IMR-90 (cell line): Measurements from ENCODE around the gene RNF215. TPM values are rescaled to one million over a fixed set of nuclear protein-coding genes. Genes with fewer than 3 reads are reported as not detected.

Experiments used
- ATAC-seq: fragments of 200-7000 bp; cut with Tn5 transposase; 2 replicates; pipeline ENCODE4 v1.9.1; 2020; ENCODE audit warnings: low read depth, mild to moderate bottlenecking, moderate library complexity
- BruUV-seq: library from RNA; stranded (reverse); fragments of 400-500 nt; replicated peaks from 2 replicates; lab custom pipeline; 2021; lab: Mats Ljungman, UMichigan
- CTCF ChIA-PET: fragments of 300-600 bp; formaldehyde crosslinking; extraction: SDS; loops from one replicate; lab custom pipeline; 2021; ENCODE audit warnings: antibody characterized with exemption; lab: Yijun Ruan, JAX
- POLR2A ChIA-PET: fragments of 300-600 bp; sonication (Branson Sonifier 250); formaldehyde crosslinking; loops from one replicate; lab custom pipeline; 2022; ENCODE audit warnings: antibody characterized with exemption; ENCODE audit not compliant: unreplicated experiment; lab: Charles Lee
- DNase-seq: peaks from one replicate; pipeline ENCODE4 v3.0.0; 2013
- H2AFZ ChIP-seq: replicated peaks from 2 replicates; pipeline ENCODE3; 2013; ENCODE audit warnings: low read length, mild to moderate bottlenecking; ENCODE audit not compliant: poor library complexity
- H2AK5ac ChIP-seq: 2 replicates; pipeline ENCODE4 v1.6.1; 2013; ENCODE audit warnings: low read depth, low read length, inconsistent platforms
- H2AK9ac ChIP-seq: replicated peaks from 2 replicates; pipeline ENCODE3; 2013; ENCODE audit warnings: mild to moderate bottlenecking, low read depth, low read length, moderate library complexity; ENCODE audit not compliant: poor library complexity
- H2BK120ac ChIP-seq: 2 replicates; pipeline ENCODE4 v1.6.1; 2013; ENCODE audit warnings: low read depth, low read length, inconsistent platforms
- H2BK15ac ChIP-seq: 3 replicates; pipeline ENCODE4 v1.6.1; 2013; ENCODE audit warnings: low read depth, low read length, inconsistent platforms
- H2BK20ac ChIP-seq: 2 replicates; pipeline ENCODE4 v1.6.1; 2013; ENCODE audit warnings: low read depth, mild to moderate bottlenecking, inconsistent platforms, low read length, moderate library complexity
- H2BK5ac ChIP-seq: 2 replicates; pipeline ENCODE4 v1.6.1; 2013; ENCODE audit warnings: mild to moderate bottlenecking, low read depth, low read length, inconsistent platforms; ENCODE audit not compliant: poor library complexity, severe bottlenecking
- H3K14ac ChIP-seq: replicated peaks from 2 replicates; pipeline ENCODE4 v1.6.1; 2013; ENCODE audit warnings: low read depth, low read length, inconsistent platforms
- H3K18ac ChIP-seq: 2 replicates; pipeline ENCODE4 v1.6.1; 2013; ENCODE audit warnings: low read depth, low read length, control low read depth
- H3K23ac ChIP-seq: 2 replicates; pipeline ENCODE4 v1.6.1; 2013; ENCODE audit warnings: low read depth, low read length, inconsistent platforms
- H3K27ac ChIP-seq: 2 replicates; pipeline ENCODE4 v1.5.1; 2013; ENCODE audit warnings: mild to moderate bottlenecking, control low read depth, low read length; ENCODE audit not compliant: insufficient read depth
- H3K27me3 ChIP-seq: 2 replicates; pipeline ENCODE4 v1.6.1; 2013; ENCODE audit warnings: low read length; ENCODE audit not compliant: control insufficient read depth, insufficient read depth
- H3K36me3 ChIP-seq: 2 replicates; pipeline ENCODE4 v1.6.1; 2013; ENCODE audit warnings: low read length, mixed read lengths; ENCODE audit not compliant: control insufficient read depth, insufficient read depth
- H3K4ac ChIP-seq: 2 replicates; pipeline ENCODE4 v1.6.1; 2013; ENCODE audit warnings: low read depth, low read length, inconsistent platforms
- H3K4me1 ChIP-seq: 2 replicates; pipeline ENCODE4 v1.6.1; 2013; ENCODE audit warnings: low read length, mixed read lengths; ENCODE audit not compliant: control insufficient read depth, insufficient read depth
- H3K4me2 ChIP-seq: 2 replicates; pipeline ENCODE4 v1.6.1; 2013; ENCODE audit warnings: low read depth, mild to moderate bottlenecking, control low read depth, low read length, moderate library complexity
- H3K4me3 ChIP-seq: 2 replicates; pipeline ENCODE4 v1.5.1; 2013; ENCODE audit warnings: low read depth, mild to moderate bottlenecking, control low read depth, low read length, moderate library complexity; ENCODE audit not compliant: insufficient read depth
- H3K56ac ChIP-seq: 2 replicates; pipeline ENCODE4 v1.6.1; 2013; ENCODE audit warnings: low read length, inconsistent platforms; ENCODE audit not compliant: insufficient read depth; ENCODE audit errors: extremely low read depth
- H3K79me1 ChIP-seq, 2 experiments: 2 replicates each; pipeline ENCODE4 v1.6.1; 2013; ENCODE audit warnings: low read length in 2 of 2, inconsistent platforms in 1 of 2, low read depth in 1 of 2
- H3K9ac ChIP-seq: 2 replicates; pipeline ENCODE4 v1.6.1; 2013; ENCODE audit warnings: low read depth, low read length, control low read depth
- H3K9me1 ChIP-seq: 2 replicates; pipeline ENCODE4 v1.6.1; 2013; ENCODE audit warnings: low read length, inconsistent platforms; ENCODE audit not compliant: insufficient read depth
- H3K9me3 ChIP-seq: 2 replicates; pipeline ENCODE4 v1.6.1; 2013; ENCODE audit warnings: low read length; ENCODE audit not compliant: control insufficient read depth, insufficient read depth
- H4K20me1 ChIP-seq: 2 replicates; pipeline ENCODE4 v1.6.1; 2013; ENCODE audit warnings: low read length, inconsistent platforms; ENCODE audit not compliant: insufficient read depth
- H4K5ac ChIP-seq: 2 replicates; pipeline ENCODE4 v1.6.1; 2013; ENCODE audit warnings: mild to moderate bottlenecking, low read depth, low read length, control low read depth
- H4K8ac ChIP-seq, 2 experiments: 2 replicates each; pipeline ENCODE4 v1.6.1; 2013; ENCODE audit warnings: low read depth in 2 of 2, low read length in 2 of 2, control low read depth in 1 of 2, inconsistent platforms in 1 of 2
- H4K91ac ChIP-seq: 2 replicates; pipeline ENCODE4 v1.6.1; 2013; ENCODE audit warnings: low read depth, low read length, inconsistent platforms; ENCODE audit not compliant: insufficient read depth
- BHLHE40 ChIP-seq: fragments of 150-350 bp; IDR thresholded peaks from 2 replicates; pipeline ENCODE4 v1.6.1; 2016; ENCODE audit warnings: mild to moderate bottlenecking, low read depth, low read length
- CEBPB ChIP-seq: IDR thresholded peaks from 2 replicates; pipeline ENCODE4 v1.6.1; 2012; ENCODE audit warnings: low read depth, low read length, improper control_type of control experiment
- CHD1 ChIP-seq: IDR thresholded peaks from 2 replicates; pipeline ENCODE4 v1.6.1; 2012; ENCODE audit warnings: low read depth, low read length, improper control_type of control experiment
- CTCF ChIP-seq: conservative IDR thresholded peaks from 2 replicates; pipeline ENCODE4 v1.5.1; 2012; ENCODE audit warnings: mild to moderate bottlenecking, low read depth, low read length, improper control_type of control experiment
- MAFK ChIP-seq: IDR thresholded peaks from 2 replicates; pipeline ENCODE4 v1.6.1; 2012; ENCODE audit warnings: low read depth, low read length, improper control_type of control experiment
- MAZ ChIP-seq: IDR thresholded peaks from 2 replicates; pipeline ENCODE4 v1.6.1; 2012; ENCODE audit warnings: low read depth, mild to moderate bottlenecking, low read length, improper control_type of control experiment, moderate library complexity, borderline replicate concordance
- MXI1 ChIP-seq: IDR thresholded peaks from 2 replicates; pipeline ENCODE4 v1.6.1; 2012; ENCODE audit warnings: low read depth, mild to moderate bottlenecking, low read length, moderate library complexity, borderline replicate concordance
- NFE2L2 ChIP-seq: fragments of 150-350 bp; IDR thresholded peaks from 2 replicates; pipeline ENCODE4 v1.6.1; 2016; ENCODE audit warnings: low read depth, mild to moderate bottlenecking, low read length
- RAD21 ChIP-seq: IDR thresholded peaks from 2 replicates; pipeline ENCODE4 v1.6.1; 2012; ENCODE audit warnings: low read length, improper control_type of control experiment
- RCOR1 ChIP-seq: IDR thresholded peaks from 2 replicates; pipeline ENCODE4 v1.6.1; 2012; ENCODE audit warnings: mild to moderate bottlenecking, low read length, improper control_type of control experiment; ENCODE audit not compliant: insufficient replicate concordance
- RFX5 ChIP-seq: IDR thresholded peaks from 2 replicates; pipeline ENCODE4 v1.8.0; 2012; ENCODE audit warnings: low read depth, mild to moderate bottlenecking, low read length, moderate library complexity
- SMC3 ChIP-seq: fragments of 150-350 bp; IDR thresholded peaks from 2 replicates; pipeline ENCODE4 v1.6.1; 2016; ENCODE audit warnings: low read depth, mild to moderate bottlenecking, antibody characterized with exemption, low read length, moderate library complexity
- WGBS, 2 experiments: methylation state at CpG; one replicate each; pipeline versions ENCODE4 v1.1.5 to v1.1.7; 2013; ENCODE audit warnings: missing lambda C conversion rate in 2 of 2; ENCODE audit not compliant: insufficient read length in 1 of 2; ENCODE audit errors: extremely low coverage in 2 of 2; 5-methylcytosine and 5-hydroxymethylcytosine counted together
- dilution Hi-C: fragments of 300-500 bp; cut with HindIII; formaldehyde crosslinking; loops from one replicate; pipeline ENCODE4 v1.14.3; 2018; ENCODE audit warnings: low sequenced_read_pairs; ENCODE audit not compliant: unreplicated experiment
- in situ Hi-C: fragments of 300-500 bp; cut with MboI; formaldehyde crosslinking; loops from 3 replicates; pipeline ENCODE4 v1.14.3; 2019; ENCODE audit warnings: low sequenced_read_pairs, inconsistent platforms, mixed read lengths
- intact Hi-C: fragments of 100-400 bp; cut with micrococcal nuclease; formaldehyde crosslinking; loops from 2 replicates; pipeline ENCODE4 v1.10.0; 2022
- polyA plus RNA-seq, 3 experiments: library from polyadenylated mRNA; depleted of rRNA; stranded (reverse); fragments of >200 nt; gene quantifications; 2 replicates each; pipeline ENCODE4 v1.2.3, GENCODE V29; 2012; ENCODE audit warnings: low replicate concordance in 1 of 3
- total RNA-seq: library from RNA; depleted of rRNA; stranded (reverse); fragments of >200 nt; gene quantifications from 2 replicates; pipeline ENCODE4 v1.2.3, GENCODE V29; 2012
- TF ChIP-seq, protein P1 (sequence below): fragments of 150-350 bp; IDR thresholded peaks from 2 replicates; pipeline ENCODE4 v1.6.1; 2017; ENCODE audit warnings: mild to moderate bottlenecking, antibody characterized with exemption, low read length, low read depth
- TF ChIP-seq, protein P2 (sequence below): fragments of 150-350 bp; IDR thresholded peaks from 2 replicates; pipeline ENCODE4 v1.6.1; 2016; ENCODE audit warnings: low read depth, mild to moderate bottlenecking, low read length, moderate library complexity, borderline replicate concordance

The RNF215 gene
- total and polyA plus RNA-seq, 2 of the 4 experiments (the other 2 are of a cell fraction): 15.8 to 21.9 TPM

DNA sequence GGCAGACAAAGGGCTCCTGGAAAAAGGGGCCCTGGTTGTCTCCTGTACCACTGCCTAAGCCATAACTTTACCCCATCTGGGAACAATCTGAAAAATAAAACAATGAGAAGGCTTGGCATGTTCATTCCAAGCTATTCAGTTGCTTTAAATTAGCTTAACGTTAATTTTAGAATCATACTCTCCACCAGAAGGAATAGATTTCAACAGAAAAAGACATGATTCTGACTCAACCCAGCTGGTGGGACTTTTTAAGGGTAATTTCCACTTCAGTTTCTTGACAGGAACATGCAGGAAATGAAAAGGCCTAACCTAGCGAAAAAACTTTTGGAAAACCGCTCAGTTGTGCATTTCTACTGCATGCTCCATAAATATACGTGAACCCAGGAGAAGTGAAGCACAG lies 38.4 kb downstream of the RNF215 start:
- H3K36me3 ChIP-seq: peaks cover 67% of the 10 kb centered on the region
- peaks cover 33% of the 10 kb centered on the region for H4K20me1 ChIP-seq

More for the DNA sequence above, 38.4 kb downstream of the RNF215 start:
- TF ChIP-seq, protein P1, sequence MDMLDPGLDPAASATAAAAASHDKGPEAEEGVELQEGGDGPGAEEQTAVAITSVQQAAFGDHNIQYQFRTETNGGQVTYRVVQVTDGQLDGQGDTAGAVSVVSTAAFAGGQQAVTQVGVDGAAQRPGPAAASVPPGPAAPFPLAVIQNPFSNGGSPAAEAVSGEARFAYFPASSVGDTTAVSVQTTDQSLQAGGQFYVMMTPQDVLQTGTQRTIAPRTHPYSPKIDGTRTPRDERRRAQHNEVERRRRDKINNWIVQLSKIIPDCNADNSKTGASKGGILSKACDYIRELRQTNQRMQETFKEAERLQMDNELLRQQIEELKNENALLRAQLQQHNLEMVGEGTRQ: no peak
- TF ChIP-seq CTCF (no peak), MAZ (no peak), RFX5 (no peak), RAD21 (no peak), SMC3 (no peak), NFE2L2 (no peak), MAFK (no peak), CHD1 (no peak), BHLHE40 (no peak), CEBPB (no peak), MXI1 (no peak), RCOR1 (no peak)
- TF ChIP-seq, protein P2, sequence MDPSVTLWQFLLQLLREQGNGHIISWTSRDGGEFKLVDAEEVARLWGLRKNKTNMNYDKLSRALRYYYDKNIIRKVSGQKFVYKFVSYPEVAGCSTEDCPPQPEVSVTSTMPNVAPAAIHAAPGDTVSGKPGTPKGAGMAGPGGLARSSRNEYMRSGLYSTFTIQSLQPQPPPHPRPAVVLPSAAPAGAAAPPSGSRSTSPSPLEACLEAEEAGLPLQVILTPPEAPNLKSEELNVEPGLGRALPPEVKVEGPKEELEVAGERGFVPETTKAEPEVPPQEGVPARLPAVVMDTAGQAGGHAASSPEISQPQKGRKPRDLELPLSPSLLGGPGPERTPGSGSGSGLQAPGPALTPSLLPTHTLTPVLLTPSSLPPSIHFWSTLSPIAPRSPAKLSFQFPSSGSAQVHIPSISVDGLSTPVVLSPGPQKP: no peak
- 74% methylated on average over 3 of the region's 4 CpGs; no CpG with 5 or more reads in 1 of the 2 experiments for WGBS, 2 experiments
- POLR2A ChIA-PET: no interaction called here
- no TSS peak for BruUV-seq
- Histone ChIP-seq H3K23ac (no peak overlapping the region), H3K14ac (no peak overlapping the region), H2BK20ac (no peak overlapping the region), H2AK5ac (no peak overlapping the region), H3K9me1 (no peaks in the 10 kb centered on the region), H4K8ac (no peak overlapping the region), H2BK15ac (no peak overlapping the region), H4K91ac (no peak overlapping the region), H3K27ac (no peak overlapping the region; the same call in 1 of the 2 replicates), H3K9ac (no peak overlapping the region), H3K18ac (no peak overlapping the region), H3K9me3 (no peaks in the 10 kb centered on the region), H3K4me2 (no peak overlapping the region; the same call in 1 of the 2 replicates), H3K4me1 (0 out of 2 replicates have a peak, but pooled peaks cover 2% of the 10 kb centered on the region), H3K27me3 (no peaks in the 10 kb centered on the region), H3K4ac (no peak overlapping the region), H2BK120ac (no peak overlapping the region), H2AK9ac (no peak overlapping the region), H3K56ac (no peak overlapping the region), H3K4me3 (no peak overlapping the region), H2BK5ac (no peak overlapping the region), H4K5ac (no peak overlapping the region), H2AFZ (no peak overlapping the region), H3K79me1 (peaks cover 31 to 70% of the 10 kb centered on the region in 2 experiments)
- in situ Hi-C loops (no loop called here), dilution Hi-C loops (no loop called here), intact Hi-C loops (no loop called here)
- CTCF ChIA-PET: no interaction called here
- ATAC-seq (no peak), DNase-seq (no peak)
